Uterus (tissue), 2 donors: ENCODE results near the gene CSNK1E.

Experiments used
- CTCF ChIP-seq, 4 experiments: fragments of 200-600 bp in 2 of 4; fragments of 450-650 bp in 2 of 4; sonication (generic) in 2 of 4; IDR thresholded peaks; one replicate each; pipeline ENCODE4 v1.5.1; 2016 to 2019; ENCODE audit warnings: antibody characterized with exemption in 4 of 4, mild to moderate bottlenecking in 2 of 4, moderate library complexity in 1 of 4
- POLR2A ChIP-seq, 2 donors: fragments of 450-650 bp; IDR thresholded peaks; one replicate each; pipeline ENCODE4 v1.6.1; 2016; ENCODE audit warnings: antibody characterized with exemption in 2 of 2, mild to moderate bottlenecking in 1 of 2, moderate library complexity in 1 of 2

DNA sequence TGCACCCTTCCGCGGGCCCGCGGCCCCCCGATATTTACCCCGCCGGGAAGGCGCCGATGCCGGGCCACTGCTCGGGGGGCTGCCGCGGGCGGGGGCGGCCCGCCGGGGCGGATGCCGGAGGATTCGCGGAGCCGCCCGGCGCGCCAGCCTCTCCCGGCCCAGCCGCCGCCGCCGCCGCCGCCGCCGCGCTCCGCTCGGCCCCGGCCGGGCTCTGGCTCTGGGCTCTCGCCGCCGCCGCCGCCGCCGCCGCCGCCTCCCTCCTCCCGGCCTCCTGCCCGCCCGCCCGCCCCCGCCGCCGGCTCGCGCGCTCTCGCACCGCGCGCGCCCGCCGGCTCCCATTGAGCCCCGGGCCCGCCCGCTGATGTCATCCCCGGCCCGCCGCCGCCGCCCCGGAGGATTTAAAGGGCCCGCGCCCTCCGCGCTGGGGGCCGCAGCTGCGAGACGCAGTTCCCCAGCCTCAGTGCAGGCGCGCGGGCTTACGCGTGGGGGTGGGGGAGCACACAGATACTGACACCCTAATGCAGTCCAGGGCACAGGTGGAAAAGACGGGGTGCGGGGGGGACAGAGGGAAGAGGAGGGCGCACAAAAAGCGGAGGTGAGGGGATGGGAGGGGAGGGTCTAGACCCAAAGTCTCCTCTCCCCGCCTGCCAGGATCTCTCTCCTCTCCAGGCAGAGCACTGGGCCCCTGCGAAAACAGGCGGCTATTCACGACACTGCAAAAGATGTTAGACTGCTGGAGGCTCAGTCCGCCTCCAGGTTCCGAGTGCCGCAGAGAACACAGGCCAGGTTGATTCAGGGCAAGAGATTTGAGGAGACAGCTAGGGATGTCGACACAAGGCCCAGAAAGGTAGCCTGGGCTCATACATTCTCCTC lies at the start of gene CSNK1E:
- TF ChIP-seq CTCF (IDR thresholded peaks at IDR 0.05) (peak in 1 of 4 experiments; percentile 9), POLR2A (IDR thresholded peaks at IDR 0.05) (peak in 1 of 2 donors; percentile 58)
